Astrocyte of the cerebellum (primary cell): ENCODE measurements around the gene SAE1.
A peak's percentile ranks its signal among the peaks of the same experiment; 100 is the strongest.

Source experiments
- DNase-seq: peaks from one replicate; pipeline ENCODE4 v3.0.0-alpha.2; 2011; ENCODE audit warnings: low read depth
- H3K4me3 ChIP-seq: 2 replicates; pipeline ENCODE4 v1.5.1; 2011; ENCODE audit warnings: mild to moderate bottlenecking, low read depth, low read length, moderate library complexity
- CTCF ChIP-seq: IDR thresholded peaks from 2 replicates; pipeline ENCODE4 v1.5.1; 2012; ENCODE audit warnings: low read length, low read depth, moderate library complexity, mild to moderate bottlenecking; ENCODE audit errors: missing control alignments
- in situ Hi-C: cut with HindIII; loops from 2 replicates; pipeline ENCODE4 v1.10.0; 2017; ENCODE audit warnings: low sequenced_read_pairs

Gene SAE1

GRCh38 chr19:47124937-47125668 lies 5.5 kb upstream of the SAE1 start:
- peak; percentile 67 for TF ChIP-seq CTCF
- H3K4me3 ChIP-seq = no peak overlapping the region
- DNase-seq = no peak
- in situ Hi-C loops = loop anchor here (5.0 kb wide), 1 partner anchor 43 kb away; no protein-coding TSS in a partner anchor

GRCh38 chr19:47125669-47125938 lies 5.0 kb upstream of the SAE1 start:
- DNase-seq = no peak
- in situ Hi-C loops = loop anchor here (5.0 kb wide), 1 partner anchor 43 kb away; no protein-coding TSS in a partner anchor

GRCh38 chr19:47129579-47129978 lies 1.1 kb upstream of the SAE1 start:
- in situ Hi-C loops = loop anchor here (5.0 kb wide), 1 partner anchor 47 kb away; no protein-coding TSS in a partner anchor
- no peak for TF ChIP-seq CTCF
- no peak overlapping the region for H3K4me3 ChIP-seq
- no peak for DNase-seq

More at GRCh38 chr19:47125669-47125938, 5.0 kb upstream of the SAE1 start:
- TF ChIP-seq CTCF = no peak
- H3K4me3 ChIP-seq = no peak overlapping the region

- no peak for DNase-seq
- in situ Hi-C loops = no loop called here
- TF ChIP-seq CTCF = no peak
- H3K4me3 ChIP-seq = no peak overlapping the region
These were observed 481 bp upstream of the SAE1 start for GRCh38 chr19:47130120-47130588.

- DNase-seq = no peak
- in situ Hi-C loops = no loop called here
- TF ChIP-seq CTCF = no peak
- peak overlapping the region; percentile 78 for H3K4me3 ChIP-seq
These were observed 1.7 kb downstream of the SAE1 start for GRCh38 chr19:47132194-47132852.

GRCh38 chr19:47133021-47133471 lies 2.4 kb downstream of the SAE1 start:
- TF ChIP-seq CTCF = no peak
- in situ Hi-C loops = no loop called here
- H3K4me3 ChIP-seq = no peak overlapping the region
- no peak for DNase-seq
